Stimulated activated memory B cell treated with anti-CD40 and anti-IgM and Interleukin-4, amounts not matched to agents 10 μg/mL and 1 μg/mL and 100 μg/mL, for 72 hours (primary cell): ENCODE results near the gene SCN7A.

Source experiments
- ATAC-seq: fragments of 150-1000 bp; cut with Tn5 transposase; 2 replicates; pipeline ENCODE4 v1.10.0; 2021
- H3K27ac Mint-ChIP-seq: one replicate; pipeline ENCODE4 v1.8.0; 2022; ENCODE audit warnings: mild to moderate bottlenecking, mixed read lengths
- H3K27me3 Mint-ChIP-seq: one replicate; pipeline ENCODE4 v1.8.0; 2022; ENCODE audit warnings: mixed read lengths
- H3K36me3 Mint-ChIP-seq: one replicate; pipeline ENCODE4 v1.8.0; 2022; ENCODE audit warnings: mixed read lengths
- H3K4me1 Mint-ChIP-seq: one replicate; pipeline ENCODE4 v1.8.0; 2022; ENCODE audit warnings: mixed read lengths
- H3K4me3 Mint-ChIP-seq: one replicate; pipeline ENCODE4 v1.8.0; 2022; ENCODE audit warnings: mild to moderate bottlenecking, moderate library complexity, mixed read lengths
- H3K9me3 Mint-ChIP-seq: one replicate; pipeline ENCODE4 v1.8.0; 2022; ENCODE audit warnings: mixed read lengths

SCN7A gene

GRCh38 chr2:166385313-166385712, 108.7 kb downstream of the SCN7A start:
- Mint-ChIP-seq H3K27me3 (no peaks in the 10 kb centered on the region), H3K27ac (no peak overlapping the region), H3K9me3 (peaks cover 4% of the 10 kb centered on the region), H3K4me1 (no peaks in the 10 kb centered on the region), H3K36me3 (no peaks in the 10 kb centered on the region), H3K4me3 (no peak overlapping the region)
- ATAC-seq, result no peak

GRCh38 chr2:166384774-166385173, 109.3 kb downstream of the SCN7A start:
- Mint-ChIP-seq H3K36me3 (no peaks in the 10 kb centered on the region), H3K9me3 (peaks cover 4% of the 10 kb centered on the region), H3K4me1 (no peaks in the 10 kb centered on the region), H3K27ac (no peak overlapping the region), H3K4me3 (no peak overlapping the region), H3K27me3 (no peaks in the 10 kb centered on the region)
- no peak for ATAC-seq

GRCh38 chr2:166382448-166382847, 111.6 kb downstream of the SCN7A start:
- H3K4me3 Mint-ChIP-seq, result no peak overlapping the region
- H3K27me3 Mint-ChIP-seq, result no peaks in the 10 kb centered on the region
- no peak overlapping the region for H3K27ac Mint-ChIP-seq
- H3K36me3 Mint-ChIP-seq, result no peaks in the 10 kb centered on the region
- no peaks in the 10 kb centered on the region for H3K4me1 Mint-ChIP-seq
- no peak for ATAC-seq
- H3K9me3 Mint-ChIP-seq, result no peaks in the 10 kb centered on the region

- no peak overlapping the region for H3K4me3 Mint-ChIP-seq
- H3K4me1 Mint-ChIP-seq, result peaks cover 1% of the 10 kb centered on the region
Observed at GRCh38 chr2:166380615-166381014, 113.4 kb downstream of the SCN7A start.

GRCh38 chr2:166376873-166377272, 117.2 kb downstream of the SCN7A start:
- H3K4me3 Mint-ChIP-seq, result no peak overlapping the region
- peaks cover 33% of the 10 kb centered on the region for H3K27me3 Mint-ChIP-seq
- H3K27ac Mint-ChIP-seq, result no peak overlapping the region
- no peaks in the 10 kb centered on the region for H3K9me3 Mint-ChIP-seq
- H3K36me3 Mint-ChIP-seq, result no peaks in the 10 kb centered on the region
- H3K4me1 Mint-ChIP-seq, result peaks cover 7% of the 10 kb centered on the region
- ATAC-seq, result no peak

More at GRCh38 chr2:166380615-166381014, 113.4 kb downstream of the SCN7A start:
- Mint-ChIP-seq H3K36me3 (no peaks in the 10 kb centered on the region), H3K27ac (no peak overlapping the region), H3K9me3 (no peaks in the 10 kb centered on the region), H3K27me3 (peaks cover 13% of the 10 kb centered on the region)
- no peak for ATAC-seq

- H3K4me1 Mint-ChIP-seq, result peaks cover 7% of the 10 kb centered on the region
Observed at GRCh38 chr2:166376488-166376828, 117.6 kb downstream of the SCN7A start.

GRCh38 chr2:166375736-166376487, 118.1 kb downstream of the SCN7A start, which contains the start of gene SCN9A:
Gene SCN9A, minus strand, starts transcription at chr2:166375944. Its CDS starts 64,188 bp downstream, at chr2:166311756.
- no peak within 1 kb of the TSS for H3K27ac Mint-ChIP-seq
- H3K9me3 Mint-ChIP-seq, result no peaks in the 10 kb centered on the region
- ATAC-seq, result peak; percentile 57
- H3K36me3 Mint-ChIP-seq, result no peaks in the 10 kb centered on the region
- H3K4me3 Mint-ChIP-seq, result peak within 1 kb of the TSS; percentile 29
- peaks cover 33% of the 10 kb centered on the region for H3K27me3 Mint-ChIP-seq
- peaks cover 7% of the 10 kb centered on the region for H3K4me1 Mint-ChIP-seq

More at GRCh38 chr2:166376488-166376828, 117.6 kb downstream of the SCN7A start:
- no peak for ATAC-seq
- no peak overlapping the region for H3K4me3 Mint-ChIP-seq
- H3K36me3 Mint-ChIP-seq, result no peaks in the 10 kb centered on the region
- H3K27ac Mint-ChIP-seq, result no peak overlapping the region
- peaks cover 33% of the 10 kb centered on the region for H3K27me3 Mint-ChIP-seq
- H3K9me3 Mint-ChIP-seq, result no peaks in the 10 kb centered on the region

GRCh38 chr2:166375195-166375735, 118.8 kb downstream of the SCN7A start:
- Mint-ChIP-seq H3K4me1 (peaks cover 7% of the 10 kb centered on the region), H3K9me3 (no peaks in the 10 kb centered on the region), H3K27me3 (peaks cover 33% of the 10 kb centered on the region), H3K36me3 (no peaks in the 10 kb centered on the region), H3K4me3 (peak overlapping the region; percentile 21), H3K27ac (no peak overlapping the region)
- no peak for ATAC-seq

GRCh38 chr2:166373951-166374350, 120.1 kb downstream of the SCN7A start:
- Mint-ChIP-seq H3K4me3 (no peak overlapping the region), H3K27ac (no peak overlapping the region)
- no peak for ATAC-seq

GRCh38 chr2:166373539-166373938, 120.5 kb downstream of the SCN7A start:
- peaks cover 33% of the 10 kb centered on the region for H3K27me3 Mint-ChIP-seq
- H3K4me1 Mint-ChIP-seq, result peaks cover 7% of the 10 kb centered on the region
- no peak overlapping the region for H3K27ac Mint-ChIP-seq
- H3K36me3 Mint-ChIP-seq, result no peaks in the 10 kb centered on the region
- no peaks in the 10 kb centered on the region for H3K9me3 Mint-ChIP-seq
- H3K4me3 Mint-ChIP-seq, result no peak overlapping the region
- no peak for ATAC-seq

More at GRCh38 chr2:166373951-166374350, 120.1 kb downstream of the SCN7A start:
- Mint-ChIP-seq H3K36me3 (no peaks in the 10 kb centered on the region), H3K9me3 (no peaks in the 10 kb centered on the region), H3K27me3 (peaks cover 33% of the 10 kb centered on the region), H3K4me1 (peaks cover 7% of the 10 kb centered on the region)

- H3K4me3 Mint-ChIP-seq, result no peak overlapping the region
- H3K9me3 Mint-ChIP-seq, result no peaks in the 10 kb centered on the region
- H3K36me3 Mint-ChIP-seq, result no peaks in the 10 kb centered on the region
- no peak overlapping the region for H3K27ac Mint-ChIP-seq
- peaks cover 7% of the 10 kb centered on the region for H3K4me1 Mint-ChIP-seq
- no peak for ATAC-seq
- peaks cover 33% of the 10 kb centered on the region for H3K27me3 Mint-ChIP-seq
Observed at GRCh38 chr2:166373105-166373504, 120.9 kb downstream of the SCN7A start.

GRCh38 chr2:166372046-166372445, 122.0 kb downstream of the SCN7A start:
- H3K4me3 Mint-ChIP-seq, result no peak overlapping the region
- H3K27ac Mint-ChIP-seq, result no peak overlapping the region
- H3K9me3 Mint-ChIP-seq, result no peaks in the 10 kb centered on the region

GRCh38 chr2:166365803-166366420, 128.1 kb downstream of the SCN7A start:
- ATAC-seq, result no peak
- peaks cover 3% of the 10 kb centered on the region for H3K9me3 Mint-ChIP-seq
- no peak overlapping the region for H3K4me3 Mint-ChIP-seq
- no peaks in the 10 kb centered on the region for H3K36me3 Mint-ChIP-seq
- H3K27ac Mint-ChIP-seq, result no peak overlapping the region
- no peaks in the 10 kb centered on the region for H3K4me1 Mint-ChIP-seq
- no peaks in the 10 kb centered on the region for H3K27me3 Mint-ChIP-seq

More at GRCh38 chr2:166372046-166372445, 122.0 kb downstream of the SCN7A start:
- no peaks in the 10 kb centered on the region for H3K36me3 Mint-ChIP-seq
- H3K27me3 Mint-ChIP-seq, result peaks cover 33% of the 10 kb centered on the region
- no peak for ATAC-seq
- H3K4me1 Mint-ChIP-seq, result peaks cover 7% of the 10 kb centered on the region

- no peaks in the 10 kb centered on the region for H3K36me3 Mint-ChIP-seq
- no peak overlapping the region for H3K4me3 Mint-ChIP-seq
- H3K27me3 Mint-ChIP-seq, result no peaks in the 10 kb centered on the region
- ATAC-seq, result no peak
- no peaks in the 10 kb centered on the region for H3K4me1 Mint-ChIP-seq
- no peak overlapping the region for H3K27ac Mint-ChIP-seq
- peaks cover 3% of the 10 kb centered on the region for H3K9me3 Mint-ChIP-seq
Observed at GRCh38 chr2:166365239-166365638, 128.8 kb downstream of the SCN7A start.

- H3K27me3 Mint-ChIP-seq, result no peaks in the 10 kb centered on the region
Observed at GRCh38 chr2:166364476-166365161, 129.4 kb downstream of the SCN7A start.

More at GRCh38 chr2:166364476-166365161, 129.4 kb downstream of the SCN7A start:
- no peak for ATAC-seq
- Mint-ChIP-seq H3K36me3 (no peaks in the 10 kb centered on the region), H3K4me3 (no peak overlapping the region), H3K9me3 (peaks cover 3% of the 10 kb centered on the region), H3K27ac (no peak overlapping the region), H3K4me1 (no peaks in the 10 kb centered on the region)
